OCI-LY7 (cell line): ENCODE results near the gene PIK3R4. TPM values are rescaled to one million over a fixed set of nuclear protein-coding genes. Genes with fewer than 3 reads are reported as not detected.

ENCODE experiments used
- total RNA-seq, 2 experiments: library from RNA; depleted of rRNA in 1 of 2; stranded (reverse); fragments of >200 nt in 1 of 2; shearing (Covaris generic) in 1 of 2; gene quantifications; 2 replicates each; pipeline ENCODE4 v1.2.3, GENCODE V29; 2014 to 2022

The PIK3R4 gene
- total RNA-seq, 2 experiments from 2014 or later = 28.7 to 30.3 TPM

Other genes starting within 250 kb of the PIK3R4 start
- gene COL6A6, start 229.7 kb downstream of the PIK3R4 start, total RNA-seq (2014; rRNA removed; shearing (Covaris generic)) = not detected in 2 replicates
- not detected in 2 replicates for gene COL6A6, start 229.7 kb downstream of the PIK3R4 start, total RNA-seq (2022)
- gene ATP2C1, start 147.3 kb upstream of the PIK3R4 start, total RNA-seq (2014; rRNA removed; shearing (Covaris generic)) = 28.6 and 31.1 TPM in 2 replicates
- 46.2 and 56.8 TPM in 2 replicates for gene ATP2C1, start 147.3 kb upstream of the PIK3R4 start, total RNA-seq (2022)